Natural killer cell (primary cell): ENCODE data around the gene CDK14. TPM values are rescaled to one million over a fixed set of nuclear protein-coding genes. Genes with fewer than 3 reads are reported as not detected.
"Not testable (repeated sequence)": the region's sequence is repeated elsewhere in the genome, so short reads cannot be mapped to it uniquely, and the experiment has no call there.

ENCODE experiments used
- ATAC-seq, 3 donors: fragments of 150-1000 bp in 2 of 3; fragments of 200-7000 bp in 1 of 3; cut with Tn5 transposase; 1 replicate in 1 of 3; 2 replicates in 2 of 3; pipeline ENCODE4 v1.10.0; 2021; ENCODE audit warnings: mild to moderate bottlenecking in 2 of 3, moderate library complexity in 2 of 3
- DNase-seq, 2 donors: peaks; one replicate each; pipeline versions ENCODE4 v3.0.0 to v3.0.0-alpha.2; 2013 to 2021; ENCODE audit warnings: mixed read lengths in 1 of 2
- H3K27ac ChIP-seq: one replicate; pipeline ENCODE4 v1.5.1; 2013; ENCODE audit warnings: mild to moderate bottlenecking, low read length
- H3K27me3 ChIP-seq: one replicate; pipeline ENCODE4 v1.6.1; 2013; ENCODE audit warnings: low read length; ENCODE audit not compliant: control insufficient read depth, insufficient read depth
- H3K36me3 ChIP-seq: one replicate; pipeline ENCODE4 v1.6.1; 2013; ENCODE audit warnings: low read length; ENCODE audit not compliant: control insufficient read depth, insufficient read depth
- H3K4me1 ChIP-seq: one replicate; pipeline ENCODE4 v1.6.1; 2013; ENCODE audit warnings: low read length; ENCODE audit not compliant: control insufficient read depth, insufficient read depth
- H3K4me3 ChIP-seq: one replicate; pipeline ENCODE4 v1.5.1; 2013; ENCODE audit warnings: low read length
- H3K9me3 ChIP-seq: one replicate; pipeline ENCODE4 v1.6.1; 2013; ENCODE audit warnings: low read length; ENCODE audit not compliant: control insufficient read depth, insufficient read depth
- H3K27ac Mint-ChIP-seq, 2 donors: one replicate each; pipeline ENCODE4 v1.8.0; 2022; ENCODE audit warnings: mild to moderate bottlenecking in 2 of 2, mixed read lengths in 2 of 2, moderate library complexity in 1 of 2
- H3K27me3 Mint-ChIP-seq, 2 donors: one replicate each; pipeline ENCODE4 v1.8.0; 2022; ENCODE audit warnings: low read depth in 2 of 2, mixed read lengths in 2 of 2
- H3K36me3 Mint-ChIP-seq: one replicate; pipeline ENCODE4 v1.8.0; 2022; ENCODE audit warnings: mixed read lengths
- H3K4me1 Mint-ChIP-seq, 2 donors: one replicate each; pipeline ENCODE4 v1.8.0; 2022; ENCODE audit warnings: mixed read lengths in 2 of 2
- H3K4me3 Mint-ChIP-seq: one replicate; pipeline ENCODE4 v1.8.0; 2022; ENCODE audit warnings: mild to moderate bottlenecking, moderate library complexity, mixed read lengths
- H3K9me3 Mint-ChIP-seq, 2 donors: one replicate each; pipeline ENCODE4 v1.8.0; 2022; ENCODE audit warnings: mixed read lengths in 2 of 2
- WGBS: methylation state at CpG from one replicate; pipeline ENCODE4 v1.1.7; 2013; ENCODE audit warnings: missing lambda C conversion rate; ENCODE audit not compliant: insufficient coverage; 5-methylcytosine and 5-hydroxymethylcytosine counted together
- intact Hi-C: fragments of 100-400 bp; cut with micrococcal nuclease; formaldehyde crosslinking; loops from one replicate; pipeline ENCODE4 v1.14.2; 2022
- total RNA-seq, 4 donors: library from RNA; stranded (reverse); fragments of 120-200 nt in 1 of 4; gene quantifications; one replicate each; pipeline versions ENCODE4 v1.2.3 to v1.2.4, GENCODE V29; 2013 to 2022
- TF ChIP-seq, protein P1 (sequence below): fragments of 200-600 bp; IDR thresholded peaks from one replicate; pipeline ENCODE4 v1.8.0; 2022; ENCODE audit warnings: antibody characterized with exemption

Gene CDK14
- total RNA-seq, 3 donors from 2014 or later (not counting 1 experiment from before 2014, with no cell fraction given) = 1.2 to 12.5 (median 1.9) TPM

DNA sequence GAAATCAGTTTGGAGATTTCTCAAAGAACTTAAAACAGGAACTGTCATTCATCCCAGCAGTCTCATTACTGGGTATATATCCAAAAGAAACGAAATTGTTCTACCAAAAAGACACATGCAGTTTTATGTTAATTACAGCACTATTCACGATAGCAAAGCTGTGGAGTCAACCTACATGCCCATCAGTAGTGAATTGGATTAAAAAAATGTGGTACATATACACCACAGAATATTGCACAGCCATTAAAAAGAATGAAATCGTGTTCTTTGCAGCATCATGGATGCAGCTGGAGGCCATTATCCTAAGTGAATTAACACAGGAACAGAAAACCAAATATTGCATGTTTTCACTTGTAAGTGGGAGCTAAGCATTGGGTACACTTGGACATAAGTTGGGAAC, 158.9 kb downstream of the CDK14 start:
- ATAC-seq = no peak
- H3K4me1 Mint-ChIP-seq = no peaks in the 10 kb centered on the region
- intact Hi-C loops = no loop called here

DNA sequence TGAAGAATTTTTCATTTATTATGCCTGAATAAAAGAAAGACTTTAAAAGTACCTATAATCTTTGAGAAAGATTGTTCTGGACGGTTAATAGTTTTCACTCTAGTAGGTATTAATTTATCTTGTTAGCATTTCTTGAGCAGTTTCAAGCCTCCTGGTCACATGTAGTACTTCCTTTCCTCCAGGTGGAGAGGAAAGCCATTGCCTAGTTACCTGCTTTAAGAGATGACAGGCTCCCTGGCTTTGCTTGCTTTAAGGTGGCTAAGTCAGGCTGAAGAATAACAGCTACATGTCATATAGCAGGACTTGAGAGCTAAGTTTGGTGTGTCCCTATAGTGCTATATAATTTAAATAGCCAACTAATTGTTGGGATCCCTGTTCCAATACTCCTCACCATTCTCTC, 160.2 kb downstream of the CDK14 start:
- ATAC-seq = no peak
- intact Hi-C loops = no loop called here
- WGBS = no CpG with 5 or more reads among the region's 1 CpG
- Mint-ChIP-seq H3K27me3 (no peaks in the 10 kb centered on the region), H3K9me3 (peaks cover 3% of the 10 kb centered on the region in 2 donors), H3K4me1 (no peaks in the 10 kb centered on the region), H3K4me3 (no peak overlapping the region), H3K36me3 (no peaks in the 10 kb centered on the region), H3K27ac (no peak overlapping the region)
- no peak overlapping the region for H3K27ac ChIP-seq
- H3K36me3 ChIP-seq = no peaks in the 10 kb centered on the region
- H3K4me3 ChIP-seq = no peak overlapping the region
- DNase-seq = no peak
- TF ChIP-seq, protein P1, sequence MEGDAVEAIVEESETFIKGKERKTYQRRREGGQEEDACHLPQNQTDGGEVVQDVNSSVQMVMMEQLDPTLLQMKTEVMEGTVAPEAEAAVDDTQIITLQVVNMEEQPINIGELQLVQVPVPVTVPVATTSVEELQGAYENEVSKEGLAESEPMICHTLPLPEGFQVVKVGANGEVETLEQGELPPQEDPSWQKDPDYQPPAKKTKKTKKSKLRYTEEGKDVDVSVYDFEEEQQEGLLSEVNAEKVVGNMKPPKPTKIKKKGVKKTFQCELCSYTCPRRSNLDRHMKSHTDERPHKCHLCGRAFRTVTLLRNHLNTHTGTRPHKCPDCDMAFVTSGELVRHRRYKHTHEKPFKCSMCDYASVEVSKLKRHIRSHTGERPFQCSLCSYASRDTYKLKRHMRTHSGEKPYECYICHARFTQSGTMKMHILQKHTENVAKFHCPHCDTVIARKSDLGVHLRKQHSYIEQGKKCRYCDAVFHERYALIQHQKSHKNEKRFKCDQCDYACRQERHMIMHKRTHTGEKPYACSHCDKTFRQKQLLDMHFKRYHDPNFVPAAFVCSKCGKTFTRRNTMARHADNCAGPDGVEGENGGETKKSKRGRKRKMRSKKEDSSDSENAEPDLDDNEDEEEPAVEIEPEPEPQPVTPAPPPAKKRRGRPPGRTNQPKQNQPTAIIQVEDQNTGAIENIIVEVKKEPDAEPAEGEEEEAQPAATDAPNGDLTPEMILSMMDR = no peak
- H3K4me1 ChIP-seq = no peaks in the 10 kb centered on the region
- no peaks in the 10 kb centered on the region for H3K9me3 ChIP-seq
- no peaks in the 10 kb centered on the region for H3K27me3 ChIP-seq

More for the DNA sequence above, 158.9 kb downstream of the CDK14 start:
- no peak overlapping the region for H3K4me3 Mint-ChIP-seq
- no peaks in the 10 kb centered on the region for H3K27me3 Mint-ChIP-seq
- no peaks in the 10 kb centered on the region for H3K9me3 ChIP-seq
- no peak overlapping the region for H3K27ac ChIP-seq
- TF ChIP-seq, protein P1 = no peak
- no peaks in the 10 kb centered on the region for H3K4me1 ChIP-seq
- H3K36me3 ChIP-seq = no peaks in the 10 kb centered on the region
- H3K4me3 ChIP-seq = no peak overlapping the region
- peaks cover 6 to 8% of the 10 kb centered on the region in 2 donors for H3K9me3 Mint-ChIP-seq
- no peak overlapping the region for H3K27ac Mint-ChIP-seq
- H3K36me3 Mint-ChIP-seq = no peaks in the 10 kb centered on the region
- no peak for DNase-seq
- WGBS = 67% methylated on average over 2 of the region's 3 CpGs
- H3K27me3 ChIP-seq = no peaks in the 10 kb centered on the region

DNA sequence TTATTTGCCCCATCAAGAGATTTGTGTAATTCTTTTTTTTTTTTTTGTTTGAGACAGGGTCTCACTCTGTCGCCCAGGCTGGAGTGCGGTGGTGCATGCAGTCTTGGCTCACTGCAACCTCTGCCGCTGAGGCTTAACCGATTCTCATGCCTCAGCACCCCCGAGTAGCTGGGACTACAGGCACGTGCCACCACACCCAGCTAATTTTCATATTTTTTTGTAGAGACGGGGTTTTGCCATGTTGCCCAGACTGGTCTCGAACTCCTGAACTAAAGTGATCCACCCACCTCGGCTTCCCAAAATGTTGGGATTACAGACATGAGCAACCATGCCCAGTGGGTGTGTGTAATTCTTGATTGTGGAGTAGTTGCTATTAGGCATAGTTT, 161.4 kb downstream of the CDK14 start:
- H3K36me3 Mint-ChIP-seq, intact Hi-C loops, ATAC-seq, H3K27ac ChIP-seq, H3K4me1 ChIP-seq, H3K4me1 Mint-ChIP-seq, DNase-seq, H3K27ac Mint-ChIP-seq, H3K4me3 Mint-ChIP-seq, H3K36me3 ChIP-seq, H3K9me3 Mint-ChIP-seq, H3K27me3 ChIP-seq, H3K4me3 ChIP-seq, H3K9me3 ChIP-seq, H3K27me3 Mint-ChIP-seq: not testable (repeated sequence)
- 76% methylated on average over 9 of the region's 9 CpGs for WGBS

DNA sequence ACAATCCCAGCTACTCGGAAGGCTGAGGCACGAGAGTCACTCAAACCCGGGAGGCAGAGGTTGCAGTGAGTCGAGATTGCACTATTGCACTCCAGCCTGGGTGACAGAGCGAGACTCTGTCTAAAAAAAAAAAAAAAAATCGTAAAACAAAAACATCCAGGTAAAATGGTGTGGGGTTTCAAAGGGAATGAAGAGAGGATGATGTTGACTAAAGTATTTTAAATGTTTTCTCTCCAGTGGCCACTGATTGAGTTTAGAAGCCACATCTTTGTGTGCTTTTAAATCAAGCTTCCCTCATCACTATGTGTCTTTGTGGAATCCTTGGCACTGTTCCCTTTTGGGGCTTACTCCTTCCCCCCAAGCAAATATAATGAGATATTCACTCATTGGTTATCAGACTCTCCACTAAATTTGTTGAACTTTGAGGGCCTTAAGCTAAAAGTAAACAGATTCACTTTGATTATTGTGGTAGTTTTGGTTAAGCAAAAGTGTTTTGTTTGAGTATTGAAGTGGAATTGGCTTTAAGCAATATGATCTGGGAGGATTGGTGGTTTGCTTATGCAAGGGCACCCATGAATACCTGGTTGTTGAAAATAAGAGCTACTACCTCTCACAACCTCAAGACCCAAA, 162.9 kb downstream of the CDK14 start:
- Histone ChIP-seq H3K4me3 (no peak overlapping the region), H3K27ac (no peak overlapping the region), H3K36me3 (no peaks in the 10 kb centered on the region), H3K4me1 (no peaks in the 10 kb centered on the region), H3K27me3 (no peaks in the 10 kb centered on the region), H3K9me3 (no peaks in the 10 kb centered on the region)
- Mint-ChIP-seq H3K27ac (no peak overlapping the region), H3K9me3 (peaks cover 7 to 10% of the 10 kb centered on the region in 2 donors), H3K4me3 (no peak overlapping the region), H3K27me3 (no peaks in the 10 kb centered on the region), H3K4me1 (no peaks in the 10 kb centered on the region), H3K36me3 (no peaks in the 10 kb centered on the region)
- WGBS = 86% methylated on average over 5 of the region's 6 CpGs
- intact Hi-C loops = no loop called here
- ATAC-seq (no peak), DNase-seq (no peak)
- TF ChIP-seq, protein P1 = no peak
